Measurements from ENCODE around the gene TBC1D16. TPM values are rescaled to one million over a fixed set of nuclear protein-coding genes. Genes with fewer than 3 reads are reported as not detected.

TBC1D16 gene
- total and polyA plus RNA-seq, 10 of the 15 experiments (the other 5 are each of a cell fraction or from before 2014, with no cell fraction given), result 0.01 to 0.13 (median 0.06) TPM; not detected in 3

- no peak overlapping the region for H3K4me3 ChIP-seq
- 51% methylated on average over 37 of the region's 37 CpGs for WGBS (ENCODE audit: insufficient coverage, insufficient replicate concordance, low lambda C conversion rate, missing lambda C conversion rate)
- in situ Hi-C loops (cut with MboI) (no loop called here), intact Hi-C loops (cut with micrococcal nuclease; ENCODE audit: unreplicated experiment) (no loop called here)
- ChIA-PET RAD21 (ENCODE audit: unreplicated experiment) (no interaction called here), CTCF (interaction anchor here (0.5 to 0.9 kb wide), 4 partner anchors 58 to 192 kb away, joined by 3 to 5 read pairs (median 3); no protein-coding TSS in a partner anchor), POLR2A (no interaction called here), SMC1A (ENCODE audit: uncharacterized antibody, unreplicated experiment) (no interaction called here)
- no peak for FAIRE-seq
- H3K79me2 ChIP-seq (ENCODE audit: control insufficient read depth, insufficient read depth, low read length), result no peaks in the 10 kb centered on the region
- TF ChIP-seq CEBPB (IDR thresholded peaks at IDR 0.05; ENCODE audit: borderline replicate concordance in 1 of 2, low read depth in 2 of 2, low read length in 2 of 2) (no peak), TAF1 (IDR thresholded peaks at IDR 0.05; ENCODE audit: borderline replicate concordance, low read depth, low read length) (no peak), MYB (IDR thresholded peaks at IDR 0.05; ENCODE audit: borderline replicate concordance, low read depth, low read length) (no peak), ZNF622 (IDR thresholded peaks at IDR 0.05) (no peak), DPF2 (IDR thresholded peaks at IDR 0.05) (no peak), IRF4 (IDR thresholded peaks at IDR 0.05; ENCODE audit: low read depth, low read length) (no peak), ZNF207 (IDR thresholded peaks at IDR 0.05; ENCODE audit: borderline replicate concordance) (no peak), ZBED1 (IDR thresholded peaks at IDR 0.05; ENCODE audit: borderline replicate concordance) (no peak), KAT2A (conservative IDR thresholded peaks at IDR 0.05; ENCODE audit: control insufficient read depth, low read depth, low read length) (no peak), CBX3 (IDR thresholded peaks at IDR 0.05; ENCODE audit: borderline replicate concordance, low read depth) (no peak), BRCA1 (IDR thresholded peaks at IDR 0.05; ENCODE audit: low read depth, low read length) (no peak), POU2F2 (IDR thresholded peaks at IDR 0.05; ENCODE audit: borderline replicate concordance, low read depth, low read length) (no peak), SPI1 (IDR thresholded peaks at IDR 0.05; ENCODE audit: borderline replicate concordance, insufficient read depth, low read depth, low read length) (no peak), POLR2AphosphoS2 (IDR thresholded peaks at IDR 0.05; ENCODE audit: low read depth, low read length) (no peak), IRF5 (IDR thresholded peaks at IDR 0.05; ENCODE audit: borderline replicate concordance) (no peak), NFXL1 (IDR thresholded peaks at IDR 0.05; ENCODE audit: borderline replicate concordance) (no peak)
- H3K4me2 ChIP-seq (ENCODE audit: control insufficient read depth, insufficient read depth), result no peak overlapping the region
- H3K4me1 ChIP-seq (ENCODE audit: control insufficient read depth, insufficient read depth, low read length), result no peaks in the 10 kb centered on the region; the same call in 1 of the 2 replicates
- no peak overlapping the region for H3K27ac ChIP-seq (ENCODE audit: control insufficient read depth, insufficient read depth)
- 0 out of 4 replicates have a peak, but pooled peaks cover 0 to 1% of the 10 kb centered on the region in 2 experiments for H3K27me3 ChIP-seq (replicated peaks in 1 of 2; ENCODE audit: control insufficient read depth in 2 of 2, insufficient read depth in 2 of 2, low read length in 1 of 2)
- no peak for DNase-seq (ENCODE audit: low read depth, low spot score)
- H3K36me3 ChIP-seq (ENCODE audit: control insufficient read depth in 2 of 2, insufficient read depth in 2 of 2, low read length in 1 of 2), result no peaks in the 10 kb centered on the region
- no peaks in the 10 kb centered on the region for H3K9me3 ChIP-seq (replicated peaks; ENCODE audit: control insufficient read depth, insufficient read depth, low read length)
- H4K20me1 ChIP-seq (ENCODE audit: control insufficient read depth, insufficient read depth), result no peaks in the 10 kb centered on the region
- no peak overlapping the region for H3K9ac ChIP-seq (ENCODE audit: control insufficient read depth, insufficient read depth, low read length)
- BruUV-seq (replicated peaks), result no TSS peak
- no peak overlapping the region for H2AFZ ChIP-seq (ENCODE audit: control insufficient read depth, low read depth, low read length)
- ATAC-seq, result no peak
Measured at GRCh38 chr17:79937391-79938335, 98.0 kb downstream of the TBC1D16 start.

All from GM12878 (cell line).